HG02759 (cell line): ENCODE data around the gene UBC.
"Not testable (repeated sequence)": the region's sequence is repeated elsewhere in the genome, so short reads cannot be mapped to it uniquely, and the experiment has no call there.

Experiments
- ATAC-seq: cut with Tn5 transposase; IDR thresholded peaks from one replicate; pipeline ENCODE4 v1.9.1; 2021; ENCODE audit warnings: mild to moderate bottlenecking, moderate library complexity; ENCODE audit not compliant: unreplicated experiment

The UBC gene

DNA sequence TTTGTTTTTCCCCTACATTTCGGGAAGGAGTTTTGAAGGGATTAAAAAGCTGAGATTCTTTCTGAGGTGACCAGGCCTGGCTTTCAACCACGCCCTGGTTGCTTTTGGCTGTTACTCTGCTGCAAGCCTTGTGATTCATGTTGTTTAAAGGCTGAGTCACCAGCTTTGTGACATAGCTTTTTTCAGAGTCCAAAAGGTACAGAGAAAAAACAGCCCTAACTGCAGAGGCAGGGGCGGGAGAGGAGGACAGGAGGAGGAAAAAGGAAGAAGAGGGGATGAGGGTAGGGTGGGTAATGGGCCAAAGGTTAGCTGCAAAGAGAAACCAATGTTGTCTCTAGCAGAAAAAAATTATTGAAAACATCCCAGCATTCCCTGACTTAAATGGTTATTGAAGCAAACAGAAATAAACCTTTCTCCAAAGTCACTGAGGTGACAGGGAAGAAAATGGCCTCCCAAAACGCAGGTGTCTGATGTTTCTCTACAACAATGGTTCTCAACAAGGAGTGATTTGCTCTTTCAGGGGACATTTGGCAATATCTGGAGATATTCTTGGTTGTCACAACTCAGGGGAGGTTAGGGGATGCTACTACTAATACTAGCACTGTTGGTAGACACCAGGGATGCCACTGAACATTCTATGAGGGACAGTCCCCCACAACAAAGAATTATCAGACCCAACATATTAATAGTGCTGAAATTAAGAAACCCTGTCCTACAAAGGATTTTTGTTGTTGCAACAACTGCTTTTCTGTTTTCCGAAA is 2.1 kb upstream of the UBC start:
- ATAC-seq: no peak

DNA sequence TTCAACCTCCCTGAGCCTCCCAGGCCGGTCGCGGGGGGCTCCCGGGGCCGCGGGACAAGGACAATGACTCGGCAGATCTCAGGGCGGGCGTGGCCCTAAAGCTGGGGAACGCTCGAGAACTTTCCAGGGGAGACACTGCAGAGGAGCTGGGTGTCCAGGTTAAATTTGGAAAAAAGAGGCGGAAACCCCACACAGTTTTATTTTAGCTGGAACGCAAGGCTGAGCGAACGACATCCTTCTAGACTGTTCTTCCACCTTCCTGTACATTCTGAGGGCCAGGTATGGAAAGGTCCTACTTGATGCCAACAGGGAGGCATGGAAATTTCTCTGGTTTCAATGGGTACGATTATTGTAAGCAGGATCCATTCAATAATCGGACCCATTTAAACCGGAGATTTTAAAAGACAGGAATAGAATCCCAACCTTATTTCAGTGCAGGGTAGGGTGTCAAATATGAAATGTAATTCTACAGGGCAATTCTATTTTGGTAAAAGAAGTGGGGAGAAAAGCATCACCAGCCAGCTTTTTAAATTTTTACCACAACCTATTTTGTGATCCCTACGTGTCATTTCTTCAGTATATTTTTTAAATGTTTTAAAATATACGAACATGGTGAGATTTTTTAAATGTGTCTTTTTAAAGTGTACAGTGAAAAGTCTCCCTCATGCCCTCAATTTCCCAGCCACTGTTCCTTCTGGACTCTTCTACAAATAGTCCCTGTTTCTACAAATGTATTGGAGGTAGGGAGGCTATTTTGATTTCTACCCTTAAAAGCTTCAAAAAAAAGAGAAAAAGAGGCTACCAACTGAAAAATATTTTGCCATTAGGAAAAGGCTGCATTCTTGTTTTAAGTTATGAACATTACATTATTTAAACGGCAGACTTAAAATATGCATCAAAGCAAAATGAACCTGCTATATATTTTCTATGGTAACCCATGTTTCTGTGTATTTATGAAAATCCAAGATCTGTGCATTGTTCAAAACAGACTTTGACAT is 1.1 kb upstream of the UBC start:
- peak; percentile 8 for ATAC-seq

DNA sequence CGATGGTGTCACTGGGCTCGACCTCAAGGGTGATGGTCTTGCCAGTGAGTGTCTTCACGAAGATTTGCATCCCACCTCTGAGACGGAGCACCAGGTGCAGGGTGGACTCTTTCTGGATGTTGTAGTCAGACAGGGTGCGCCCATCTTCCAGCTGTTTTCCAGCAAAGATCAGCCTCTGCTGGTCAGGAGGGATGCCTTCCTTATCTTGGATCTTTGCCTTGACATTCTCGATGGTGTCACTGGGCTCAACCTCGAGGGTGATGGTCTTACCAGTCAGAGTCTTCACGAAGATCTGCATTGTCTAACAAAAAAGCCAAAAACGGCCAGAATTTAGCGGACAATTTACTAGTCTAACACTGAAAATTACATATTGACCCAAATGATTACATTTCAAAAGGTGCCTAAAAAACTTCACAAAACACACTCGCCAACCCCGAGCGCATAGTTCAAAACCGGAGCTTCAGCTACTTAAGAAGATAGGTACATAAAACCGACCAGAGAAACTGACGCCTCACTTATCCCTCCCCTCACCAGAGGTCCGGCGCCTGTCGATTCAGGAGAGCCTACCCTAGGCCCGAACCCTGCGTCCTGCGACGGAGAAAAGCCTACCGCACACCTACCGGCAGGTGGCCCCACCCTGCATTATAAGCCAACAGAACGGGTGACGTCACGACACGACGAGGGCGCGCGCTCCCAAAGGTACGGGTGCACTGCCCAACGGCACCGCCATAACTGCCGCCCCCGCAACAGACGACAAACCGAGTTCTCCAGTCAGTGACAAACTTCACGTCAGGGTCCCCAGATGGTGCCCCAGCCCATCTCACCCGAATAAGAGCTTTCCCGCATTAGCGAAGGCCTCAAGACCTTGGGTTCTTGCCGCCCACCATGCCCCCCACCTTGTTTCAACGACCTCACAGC is 717 bp downstream of the UBC start:
- ATAC-seq: peak; percentile 27

DNA sequence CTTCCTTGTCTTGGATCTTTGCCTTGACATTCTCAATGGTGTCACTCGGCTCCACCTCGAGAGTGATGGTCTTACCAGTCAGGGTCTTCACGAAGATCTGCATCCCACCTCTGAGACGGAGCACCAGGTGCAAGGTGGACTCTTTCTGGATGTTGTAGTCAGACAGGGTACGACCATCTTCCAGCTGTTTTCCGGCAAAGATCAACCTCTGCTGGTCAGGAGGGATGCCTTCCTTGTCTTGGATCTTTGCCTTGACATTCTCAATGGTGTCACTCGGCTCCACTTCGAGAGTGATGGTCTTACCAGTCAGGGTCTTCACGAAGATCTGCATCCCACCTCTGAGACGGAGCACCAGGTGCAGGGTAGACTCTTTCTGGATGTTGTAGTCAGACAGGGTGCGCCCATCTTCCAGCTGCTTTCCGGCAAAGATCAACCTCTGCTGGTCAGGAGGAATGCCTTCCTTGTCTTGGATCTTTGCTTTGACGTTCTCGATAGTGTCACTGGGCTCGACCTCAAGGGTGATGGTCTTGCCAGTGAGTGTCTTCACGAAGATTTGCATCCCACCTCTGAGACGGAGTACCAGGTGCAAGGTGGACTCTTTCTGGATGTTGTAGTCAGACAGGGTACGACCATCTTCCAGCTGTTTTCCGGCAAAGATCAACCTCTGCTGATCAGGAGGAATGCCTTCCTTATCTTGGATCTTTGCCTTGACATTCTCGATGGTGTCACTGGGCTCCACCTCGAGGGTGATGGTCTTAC is 1.7 kb downstream of the UBC start:
- not testable (repeated sequence) for ATAC-seq

DNA sequence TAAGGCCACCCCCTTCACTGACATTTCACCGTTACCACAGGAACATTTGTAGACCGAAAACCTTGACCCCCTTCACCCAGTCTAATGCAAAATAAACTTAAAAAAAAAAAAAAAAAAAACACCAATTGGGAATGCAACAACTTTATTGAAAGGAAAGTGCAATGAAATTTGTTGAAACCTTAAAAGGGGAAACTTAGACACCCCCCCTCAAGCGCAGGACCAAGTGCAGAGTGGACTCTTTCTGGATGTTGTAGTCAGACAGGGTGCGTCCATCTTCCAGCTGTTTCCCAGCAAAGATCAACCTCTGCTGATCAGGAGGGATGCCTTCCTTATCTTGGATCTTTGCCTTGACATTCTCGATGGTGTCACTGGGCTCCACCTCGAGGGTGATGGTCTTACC is 2.9 kb downstream of the UBC start:
- not testable (repeated sequence) for ATAC-seq

DNA sequence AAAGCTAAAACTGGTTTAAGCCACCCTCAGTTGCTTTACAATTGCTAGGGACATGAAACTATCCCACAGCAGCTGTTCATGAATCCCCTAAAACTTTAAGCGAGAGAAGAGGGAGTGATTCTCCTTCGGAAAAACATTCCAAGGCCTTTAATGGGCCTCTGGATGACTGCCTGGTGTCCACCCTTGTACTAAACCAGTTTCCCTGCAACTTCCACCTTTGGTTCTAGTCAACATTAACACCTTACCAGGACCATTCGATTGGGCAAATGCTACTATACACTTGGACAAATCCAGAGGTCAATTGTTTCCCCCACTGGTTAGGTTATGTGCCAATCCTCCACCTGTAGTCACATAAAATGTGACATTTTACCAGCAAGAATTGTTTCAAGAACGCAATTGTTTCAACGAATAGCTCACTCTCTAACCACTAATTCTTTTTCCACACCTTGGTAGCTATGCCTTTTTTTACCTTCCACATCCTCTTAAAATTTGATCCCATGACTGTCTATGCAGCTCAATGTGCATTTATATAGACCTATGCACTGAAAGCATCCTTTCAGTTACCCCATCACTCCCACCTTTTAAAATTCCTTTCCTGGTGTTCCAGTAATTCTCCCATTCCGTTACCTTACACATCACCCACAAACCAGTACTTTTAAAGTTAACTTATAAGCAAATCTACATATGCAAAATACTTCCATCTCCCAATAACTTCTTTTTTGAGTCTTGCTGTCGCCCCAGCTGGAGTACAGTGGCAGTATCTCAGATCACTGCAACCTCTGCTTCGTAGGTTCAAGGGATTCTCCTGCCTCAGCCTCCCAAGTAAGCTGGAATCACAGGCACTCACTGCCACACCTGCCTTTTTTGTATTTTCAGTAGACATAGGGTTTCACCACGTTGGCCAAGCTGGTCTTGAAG is 3.6 kb downstream of the UBC start:
- ATAC-seq: no peak

DNA sequence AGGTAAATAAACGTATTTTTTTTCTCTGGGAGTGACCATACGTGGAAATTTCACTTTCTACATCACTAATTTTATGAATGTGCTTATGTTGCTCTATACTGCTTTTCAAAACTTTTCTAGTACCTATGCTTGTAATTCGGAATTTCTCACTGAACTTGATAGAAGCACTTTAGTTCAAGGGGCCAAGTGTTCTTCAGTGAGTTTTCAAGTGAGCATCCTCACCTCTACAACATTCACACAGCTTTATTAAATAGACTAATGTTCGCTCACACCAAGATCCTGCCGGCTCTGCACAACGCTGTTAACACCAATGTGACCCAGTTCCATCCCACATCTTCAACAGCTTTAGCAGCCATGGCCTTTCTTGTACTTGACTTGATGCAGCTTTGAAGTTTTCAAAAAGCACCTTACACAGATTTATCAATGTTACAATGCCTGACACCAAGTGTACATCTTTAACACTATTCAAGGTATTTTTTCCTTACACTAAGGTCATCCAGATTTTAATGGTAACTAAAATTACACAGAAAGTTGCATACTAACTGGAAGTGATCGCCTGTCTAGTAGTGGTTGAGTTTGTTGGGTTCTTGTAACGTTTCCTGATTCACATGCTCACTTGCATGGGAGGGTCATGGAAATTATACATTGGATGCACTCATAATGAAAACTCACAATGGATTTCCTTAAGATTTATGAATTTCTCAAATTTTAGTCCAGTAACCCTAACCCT is 4.5 kb downstream of the UBC start:
- no peak for ATAC-seq

DNA sequence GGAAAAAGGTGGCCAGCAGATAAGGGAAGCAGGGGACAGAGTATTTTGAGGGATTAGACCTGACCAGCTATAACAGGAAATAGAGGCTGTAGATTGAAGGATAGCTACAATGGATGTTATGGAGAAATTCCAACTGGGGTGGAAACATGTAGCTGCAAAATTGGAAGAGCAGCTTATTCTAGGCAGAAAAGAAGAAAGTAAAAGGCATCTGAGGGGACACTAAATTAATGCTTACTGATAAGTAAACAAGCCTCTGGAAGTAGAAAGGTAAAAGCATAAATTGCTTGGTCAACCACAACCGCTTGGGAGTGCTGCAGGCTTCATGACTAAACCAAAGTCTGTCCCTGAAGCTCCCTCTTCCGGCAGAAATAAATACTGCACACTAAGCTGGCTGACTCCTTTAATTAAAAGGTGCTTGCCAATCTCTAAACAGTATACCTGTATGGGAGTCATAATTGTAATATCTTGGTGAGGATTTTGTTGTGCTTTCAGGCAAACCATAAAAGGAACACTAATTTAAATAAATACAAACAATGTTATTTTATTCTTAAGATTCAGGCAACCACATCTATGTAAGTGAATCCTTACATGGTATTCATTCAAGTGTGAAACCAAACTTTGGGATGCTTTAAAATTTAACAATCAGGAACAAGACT is 7.7 kb downstream of the UBC start:
- peak; percentile 64 for ATAC-seq

DNA sequence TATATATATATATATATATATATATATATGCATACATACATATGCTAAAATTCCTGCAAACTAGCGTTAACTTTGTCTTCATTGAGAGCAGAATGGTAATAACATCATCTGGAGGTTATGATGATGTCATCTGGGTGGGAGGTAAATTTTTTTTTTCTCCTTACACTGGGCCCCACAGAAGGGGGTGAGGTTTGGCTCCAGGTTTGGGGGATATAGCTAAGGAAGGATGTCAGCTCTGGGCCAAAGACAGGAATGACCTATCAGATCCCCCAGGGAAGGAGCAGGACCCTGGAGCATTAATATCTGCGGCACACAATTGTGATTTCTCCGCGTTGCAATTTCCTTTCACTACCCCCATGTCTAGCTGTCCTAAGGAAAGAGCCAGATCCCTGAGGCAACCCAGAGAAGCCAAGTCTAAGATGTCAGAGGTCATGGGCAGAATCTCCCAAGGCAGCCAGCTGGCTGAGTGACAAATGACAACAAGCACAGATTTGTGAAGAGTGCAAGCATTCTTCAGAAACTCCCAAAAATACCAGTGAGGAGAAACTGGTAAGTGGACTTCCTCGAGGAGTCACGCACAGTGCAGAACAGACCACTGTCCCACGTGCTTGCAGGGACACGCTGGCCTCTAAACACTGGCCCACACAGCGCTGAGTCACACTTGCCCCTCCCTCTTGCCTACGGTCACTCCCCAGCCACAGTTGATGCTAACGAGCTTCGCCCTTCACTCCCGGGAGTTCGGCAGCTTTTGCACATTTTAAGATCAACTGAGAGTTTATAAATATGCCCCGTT is 9.9 kb downstream of the UBC start:
- ATAC-seq: no peak

DNA sequence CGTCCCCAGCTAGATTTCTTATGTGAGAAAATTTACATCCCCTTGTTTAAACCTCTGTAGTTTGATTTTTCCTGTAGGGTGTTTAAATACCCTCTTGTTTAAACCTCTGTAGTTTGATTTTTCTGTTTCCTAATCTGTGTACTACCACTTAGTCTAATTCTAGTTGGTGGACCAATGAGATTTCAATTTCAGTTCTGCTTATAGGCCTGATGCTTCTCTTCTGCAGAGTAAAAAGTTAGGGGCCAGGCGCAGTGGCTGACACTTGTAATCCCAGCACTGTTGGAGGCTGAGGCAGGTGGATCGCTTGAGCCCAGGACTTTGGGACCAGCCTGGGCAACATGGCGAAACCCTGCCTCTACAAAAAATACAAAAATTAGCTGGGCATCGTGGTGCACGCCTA is 11.5 kb downstream of the UBC start:
- no peak for ATAC-seq

DNA sequence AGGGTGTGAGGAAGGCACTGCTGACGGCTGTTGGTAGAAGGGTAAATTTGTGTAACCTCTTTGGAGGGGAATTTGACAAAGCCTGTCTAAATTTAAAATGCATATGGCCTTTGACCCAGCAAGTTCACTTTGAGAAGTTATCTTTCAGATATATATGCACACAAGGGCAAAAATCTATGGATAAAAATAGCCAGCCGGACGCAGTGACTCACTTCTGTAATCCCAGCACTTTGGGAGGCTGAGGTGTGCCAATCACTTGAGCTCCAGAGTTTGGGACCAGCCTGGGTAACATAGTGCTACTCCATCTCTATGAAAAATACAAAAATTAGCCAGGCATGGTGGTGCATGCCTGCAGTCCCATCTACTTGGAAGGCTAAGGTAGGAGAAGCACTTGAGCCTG is 13.4 kb downstream of the UBC start:
- no peak for ATAC-seq

DNA sequence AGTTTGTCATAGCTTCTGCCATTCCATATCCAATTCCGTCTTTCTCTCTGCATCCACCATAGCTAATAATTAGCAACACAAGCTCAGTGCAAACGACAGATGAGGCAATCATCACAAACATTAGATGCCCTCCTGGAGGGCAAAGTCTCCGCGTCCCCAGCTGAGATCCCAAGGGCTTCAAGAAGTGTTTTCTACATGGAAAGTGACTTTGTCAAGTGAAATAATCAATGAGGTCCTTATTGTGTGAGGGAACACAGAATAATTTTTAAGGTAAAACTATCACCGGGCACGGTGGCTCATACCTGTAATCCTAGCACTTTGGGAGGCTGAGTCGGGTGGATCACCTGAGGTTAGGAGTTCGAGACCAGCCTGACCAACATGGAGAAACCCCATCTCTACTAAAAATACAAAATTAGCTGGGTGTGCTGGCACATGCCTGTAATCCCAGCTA is 14.1 kb downstream of the UBC start:
- not testable (repeated sequence) for ATAC-seq

DNA sequence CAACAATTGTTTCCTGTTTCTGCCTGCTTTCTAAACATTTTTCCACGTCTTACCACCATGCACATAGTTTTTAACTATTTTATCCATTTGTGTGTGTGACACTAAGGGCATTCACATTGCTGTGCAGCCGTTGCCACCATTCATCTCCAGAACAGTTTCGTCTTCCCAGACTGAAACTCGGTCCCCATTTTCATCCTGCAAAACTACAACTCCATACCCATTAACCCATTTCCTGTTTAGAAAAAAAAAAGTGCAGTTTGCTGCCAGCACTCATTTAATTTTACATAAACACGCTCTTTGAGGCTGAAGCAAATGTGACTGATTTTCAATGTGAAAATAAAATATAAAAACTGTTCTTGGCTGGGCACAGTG is 15.5 kb downstream of the UBC start:
- ATAC-seq: no peak

DNA sequence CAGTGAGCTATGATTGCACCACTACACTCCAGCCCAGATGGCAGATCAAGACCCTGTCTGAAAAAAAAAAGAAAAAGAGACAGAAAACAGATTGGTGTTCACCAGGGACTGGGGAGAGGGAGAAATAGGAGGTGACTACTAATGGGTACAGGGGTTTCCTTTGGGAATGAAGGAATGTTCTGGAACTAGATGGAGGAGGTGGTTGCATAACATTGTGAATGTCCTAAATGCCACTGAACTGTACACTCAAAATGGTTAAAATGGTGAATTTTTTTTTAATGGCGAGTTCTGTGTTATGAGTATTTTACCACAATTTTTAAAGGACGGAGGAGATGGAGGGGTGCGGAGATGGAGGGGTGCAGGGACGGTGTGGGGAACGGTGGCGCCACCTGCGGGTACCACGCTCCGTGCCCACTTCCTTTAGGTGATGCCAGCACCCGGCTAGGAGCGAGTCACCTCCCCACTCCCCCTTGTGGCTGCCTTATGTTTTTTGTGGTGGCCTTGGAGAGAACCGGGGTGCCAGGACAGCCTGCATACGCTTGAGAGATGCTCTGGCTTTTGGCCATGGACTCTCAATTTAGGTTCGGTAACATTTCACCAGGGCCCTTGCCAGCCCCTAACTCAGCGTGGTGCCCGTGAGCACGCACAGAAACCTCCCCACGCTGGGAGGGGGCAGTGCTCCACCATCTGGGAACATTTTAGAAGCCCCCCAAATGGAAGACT is 16.1 kb downstream of the UBC start:
- ATAC-seq: peak; percentile 36

DNA sequence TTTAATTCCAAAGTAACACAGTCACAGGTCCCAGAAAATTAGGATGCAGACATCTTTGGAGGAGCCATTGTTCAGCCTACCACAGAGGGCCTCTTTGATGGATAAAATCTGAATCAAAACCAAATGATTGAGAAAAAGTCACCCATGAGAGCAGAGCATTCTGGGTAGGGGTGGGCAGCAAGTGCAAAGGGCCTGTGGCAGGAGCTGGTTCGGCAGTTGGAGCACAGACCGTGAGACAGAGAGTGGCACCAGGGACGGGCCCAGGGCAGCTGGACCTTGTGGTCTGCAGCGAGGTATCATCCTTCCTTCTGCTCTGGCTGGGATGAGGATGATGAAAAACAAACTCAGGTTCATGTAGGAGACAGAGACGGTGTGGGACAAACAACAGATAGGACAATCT is 18.0 kb downstream of the UBC start:
- no peak for ATAC-seq

DNA sequence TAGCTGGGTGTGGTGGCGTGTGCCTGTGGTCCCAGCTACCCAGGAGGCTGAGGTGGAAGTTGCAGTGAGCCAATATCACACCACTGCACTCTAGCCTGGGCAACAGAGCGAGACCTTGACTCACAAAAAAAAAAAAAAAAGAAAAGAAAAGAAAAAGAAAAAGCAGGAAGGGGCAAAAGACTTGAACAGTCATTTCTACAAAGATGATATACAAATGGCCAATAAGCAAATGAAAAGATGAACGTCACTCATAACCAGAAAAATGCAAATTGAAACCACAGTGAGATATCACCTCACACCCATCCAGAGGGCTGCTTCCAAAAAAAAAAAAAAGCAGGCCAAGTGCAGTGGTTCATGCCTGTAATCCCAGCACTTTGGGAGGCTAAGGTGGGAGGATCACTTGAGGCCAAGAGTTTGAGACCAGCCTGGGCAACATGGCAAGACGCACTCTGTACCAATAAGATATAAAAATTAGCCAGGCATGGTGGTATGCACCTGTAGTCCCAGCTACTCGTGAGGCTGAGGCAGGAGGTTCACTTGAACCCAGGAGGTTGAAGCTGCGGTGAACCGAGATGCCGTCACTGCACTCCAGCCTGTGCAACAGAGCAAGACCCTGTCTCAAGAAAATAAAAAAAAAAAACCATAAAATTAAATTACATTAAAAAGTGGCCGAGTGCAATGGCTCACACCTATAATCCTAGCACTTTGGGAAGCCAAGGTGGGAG is 20.5 kb downstream of the UBC start:
- ATAC-seq: peak; percentile 51
